Measurements from ENCODE around the gene PTPRG. TPM values are rescaled to one million over a fixed set of nuclear protein-coding genes. Genes with fewer than 3 reads are reported as not detected.

The PTPRG gene
- total RNA-seq, 2 experiments from 2014 or later: 0.13 to 0.15 TPM

DNA sequence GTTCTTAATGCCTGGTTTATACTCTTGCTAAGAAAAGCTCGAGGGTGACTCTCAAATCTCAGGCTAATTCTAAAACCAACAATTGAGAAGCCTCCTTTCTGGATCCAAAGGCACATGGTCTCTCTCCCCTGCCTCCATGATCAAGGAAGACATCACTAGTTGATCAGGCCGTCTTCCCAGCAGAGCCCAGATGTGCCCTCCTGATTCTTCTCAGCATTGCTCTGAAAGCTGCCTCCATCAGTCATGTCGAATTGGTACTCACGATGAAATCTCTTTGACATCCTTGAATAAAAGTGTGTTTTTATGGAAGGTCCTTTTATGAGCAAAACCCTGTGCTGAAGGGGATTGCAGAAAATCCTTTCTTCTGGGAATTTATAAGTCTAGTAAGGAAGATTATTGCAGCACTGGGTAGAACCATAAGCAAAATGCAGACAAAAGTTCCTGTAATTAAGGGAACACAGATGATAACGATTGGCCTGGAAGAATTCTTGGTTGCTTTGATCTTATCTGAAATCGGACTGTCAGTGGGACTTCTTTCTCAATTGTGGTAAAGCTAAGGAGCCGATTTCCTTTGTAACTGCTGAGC, 345.9 kb downstream of the PTPRG start:
- Mint-ChIP-seq H3K4me3 (no peak overlapping the region), H3K4me1 (no peaks in the 10 kb centered on the region), H3K9me3 (no peaks in the 10 kb centered on the region), H3K36me3 (ENCODE audit: low read depth) (no peaks in the 10 kb centered on the region), H3K27ac (no peak overlapping the region), H3K27me3 (no peaks in the 10 kb centered on the region)
- DNase-seq: no peak
- ChIA-PET POLR2A (no interaction called here), CTCF (no interaction called here)

DNA sequence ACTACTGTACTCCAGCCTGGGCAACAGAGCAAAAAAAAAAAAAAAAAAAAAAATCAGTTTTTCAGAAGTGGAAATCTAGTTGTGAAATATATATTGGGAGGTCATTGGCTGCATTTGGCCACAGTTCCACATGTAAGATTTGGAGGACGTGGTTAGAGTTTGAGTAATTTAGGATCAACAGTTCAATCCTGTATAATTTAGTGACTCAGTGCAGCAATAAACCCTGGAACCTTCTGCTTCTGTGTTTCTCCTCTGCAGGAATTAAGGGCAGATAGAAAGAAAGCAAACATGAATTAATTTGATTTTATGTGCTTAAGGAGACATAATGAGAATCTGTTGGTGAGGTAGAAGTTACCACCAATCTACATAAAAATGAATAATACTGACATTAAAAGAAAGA, 347.0 kb downstream of the PTPRG start:
- H3K27ac Mint-ChIP-seq: no peak overlapping the region
- no peaks in the 10 kb centered on the region for H3K36me3 Mint-ChIP-seq (ENCODE audit: low read depth)
- CTCF ChIA-PET: no interaction called here
- no peaks in the 10 kb centered on the region for H3K27me3 Mint-ChIP-seq
- DNase-seq: no peak
- no peak overlapping the region for H3K4me3 Mint-ChIP-seq
- H3K9me3 Mint-ChIP-seq: no peaks in the 10 kb centered on the region
- POLR2A ChIA-PET: no interaction called here
- H3K4me1 Mint-ChIP-seq: no peaks in the 10 kb centered on the region

DNA sequence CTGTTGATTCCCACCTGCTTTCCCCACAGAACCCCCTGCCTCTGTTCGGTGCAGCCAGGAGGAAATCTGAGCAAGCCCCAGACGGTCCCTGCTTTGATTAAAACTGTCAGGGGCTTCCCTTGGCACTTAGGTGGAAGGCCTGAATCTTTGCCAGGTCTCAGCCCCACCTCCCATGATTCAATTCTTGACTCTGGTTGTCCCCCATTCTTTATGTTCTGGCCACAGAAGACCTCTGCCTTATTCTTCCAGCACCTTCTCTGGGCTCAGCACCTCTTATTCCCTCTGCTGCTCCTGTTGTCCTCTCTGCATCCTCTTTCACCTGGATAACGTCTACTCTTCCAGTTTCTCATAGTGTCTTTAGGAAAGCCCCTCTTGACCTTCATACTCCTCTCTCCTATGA, 349.4 kb downstream of the PTPRG start:
- Mint-ChIP-seq H3K4me1 (no peaks in the 10 kb centered on the region), H3K36me3 (ENCODE audit: low read depth) (no peaks in the 10 kb centered on the region), H3K4me3 (no peak overlapping the region), H3K9me3 (peaks cover 4% of the 10 kb centered on the region), H3K27me3 (no peaks in the 10 kb centered on the region), H3K27ac (no peak overlapping the region)
- CTCF ChIA-PET: no interaction called here
- DNase-seq: no peak
- POLR2A ChIA-PET: no interaction called here

DNA sequence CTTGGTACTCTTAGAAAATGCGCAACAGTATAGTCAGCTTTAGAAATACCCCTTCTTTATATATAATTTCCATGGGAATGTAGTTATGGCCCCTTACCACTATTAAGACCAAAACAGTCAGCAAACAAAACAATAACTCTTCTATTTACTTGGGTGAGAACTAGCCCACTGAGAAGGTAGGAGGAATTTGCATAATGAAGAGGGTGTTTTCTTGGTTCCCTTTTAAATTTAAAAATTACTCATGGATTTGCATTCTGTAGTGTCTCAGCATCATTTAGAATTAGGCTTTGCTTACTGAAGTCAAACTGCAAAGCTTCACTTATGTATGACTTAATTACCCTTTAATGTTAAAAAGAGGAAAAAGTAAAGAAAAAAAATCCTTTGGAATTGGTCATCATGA, 350.8 kb downstream of the PTPRG start:
- H3K27ac Mint-ChIP-seq: no peak overlapping the region
- no peaks in the 10 kb centered on the region for H3K4me1 Mint-ChIP-seq
- POLR2A ChIA-PET: no interaction called here
- no peak overlapping the region for H3K4me3 Mint-ChIP-seq
- no peak for DNase-seq
- no peaks in the 10 kb centered on the region for H3K27me3 Mint-ChIP-seq
- CTCF ChIA-PET: no interaction called here
- H3K36me3 Mint-ChIP-seq (ENCODE audit: low read depth): no peaks in the 10 kb centered on the region
- H3K9me3 Mint-ChIP-seq: peaks cover 4% of the 10 kb centered on the region

DNA sequence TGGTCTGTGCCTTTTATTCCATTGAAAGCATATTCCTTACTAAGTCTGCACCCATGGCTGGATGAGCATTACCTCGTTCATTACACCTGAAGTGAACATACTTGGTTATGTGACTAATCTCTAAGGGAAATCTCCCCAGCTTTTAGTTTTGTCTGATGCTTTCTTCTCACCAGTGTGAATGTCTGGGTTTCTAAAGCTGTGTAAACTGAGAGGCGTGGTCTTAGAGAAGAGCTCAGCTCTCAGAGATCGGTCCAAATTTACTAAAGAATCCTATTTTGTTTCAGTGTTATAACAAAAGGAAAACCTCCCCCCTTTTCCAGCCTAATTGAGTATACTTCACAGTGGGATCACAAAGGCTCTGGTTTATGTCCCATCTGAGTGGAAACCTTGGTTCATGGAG, 352.3 kb downstream of the PTPRG start:
- Mint-ChIP-seq H3K36me3 (ENCODE audit: low read depth) (no peaks in the 10 kb centered on the region), H3K9me3 (peaks cover 4% of the 10 kb centered on the region), H3K27me3 (no peaks in the 10 kb centered on the region), H3K4me3 (no peak overlapping the region), H3K4me1 (no peaks in the 10 kb centered on the region), H3K27ac (no peak overlapping the region)
- CTCF ChIA-PET: no interaction called here
- POLR2A ChIA-PET: no interaction called here
- DNase-seq: no peak

DNA sequence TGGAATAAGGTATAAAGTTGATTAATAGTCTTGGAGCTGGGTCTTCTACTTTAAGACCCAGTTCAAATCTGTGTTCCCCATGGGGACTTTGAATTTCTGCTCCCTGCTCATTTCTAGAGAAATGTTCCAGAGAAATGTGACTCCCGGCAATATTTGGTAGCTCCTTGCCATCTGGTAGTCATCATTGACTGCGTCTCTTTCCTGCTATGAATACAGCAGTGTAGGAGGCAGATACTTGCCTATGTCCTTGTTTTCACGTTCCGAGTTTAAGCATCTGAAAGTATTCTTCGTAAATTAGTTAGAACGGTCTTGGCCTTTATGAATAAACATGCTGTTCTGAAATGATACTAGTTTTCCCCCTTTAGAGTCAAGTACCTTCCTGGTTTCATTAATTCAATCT, 352.9 kb downstream of the PTPRG start:
- H3K4me1 Mint-ChIP-seq: no peaks in the 10 kb centered on the region
- POLR2A ChIA-PET: no interaction called here
- no peak overlapping the region for H3K4me3 Mint-ChIP-seq
- CTCF ChIA-PET: no interaction called here
- H3K27ac Mint-ChIP-seq: no peak overlapping the region
- H3K9me3 Mint-ChIP-seq: peaks cover 4% of the 10 kb centered on the region
- no peak for DNase-seq
- no peaks in the 10 kb centered on the region for H3K36me3 Mint-ChIP-seq (ENCODE audit: low read depth)
- H3K27me3 Mint-ChIP-seq: no peaks in the 10 kb centered on the region

DNA sequence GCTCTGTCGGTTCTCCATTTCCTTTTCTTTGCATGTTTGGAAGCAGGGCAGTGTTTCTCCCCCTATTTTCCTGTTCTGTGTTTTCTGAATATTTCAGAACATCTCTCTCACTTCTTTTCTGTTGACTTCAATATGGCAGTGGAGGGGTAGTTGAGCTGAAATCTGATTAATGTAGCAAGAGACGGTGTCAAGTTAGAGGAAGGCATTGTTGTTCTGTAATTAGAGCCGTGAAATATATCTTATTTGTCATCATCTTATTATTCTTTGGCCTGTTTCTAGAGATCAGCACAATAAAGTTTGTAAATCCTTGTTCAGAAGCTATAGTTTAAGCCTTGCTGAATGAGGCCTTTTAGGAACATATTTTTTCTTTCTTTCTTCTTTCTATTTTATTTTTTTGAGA, 353.9 kb downstream of the PTPRG start:
- no peak for DNase-seq
- CTCF ChIA-PET: no interaction called here
- Mint-ChIP-seq H3K4me3 (no peak overlapping the region), H3K9me3 (peaks cover 4% of the 10 kb centered on the region), H3K4me1 (no peaks in the 10 kb centered on the region), H3K27me3 (no peaks in the 10 kb centered on the region), H3K36me3 (ENCODE audit: low read depth) (no peaks in the 10 kb centered on the region), H3K27ac (no peak overlapping the region)
- POLR2A ChIA-PET: no interaction called here

DNA sequence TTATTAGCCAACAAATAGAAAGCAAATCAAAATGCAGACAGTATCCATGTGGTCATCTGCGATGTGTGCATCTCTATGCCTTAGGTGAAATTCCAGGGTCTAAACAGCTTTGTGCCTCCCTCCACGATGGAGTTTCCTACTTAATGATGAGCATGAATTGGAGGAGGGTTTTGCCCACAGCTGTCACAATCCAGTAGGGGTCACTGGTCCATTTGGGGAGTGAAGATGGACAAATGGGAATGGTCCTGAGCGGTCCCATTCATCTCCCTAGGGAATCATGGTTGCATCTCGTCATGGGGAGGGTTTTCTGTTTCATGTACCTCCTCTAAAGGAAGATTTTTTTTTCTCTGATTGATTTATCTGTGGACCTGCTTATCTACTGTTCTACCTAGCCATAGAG, 358.0 kb downstream of the PTPRG start:
- no peaks in the 10 kb centered on the region for H3K4me1 Mint-ChIP-seq

DNA sequence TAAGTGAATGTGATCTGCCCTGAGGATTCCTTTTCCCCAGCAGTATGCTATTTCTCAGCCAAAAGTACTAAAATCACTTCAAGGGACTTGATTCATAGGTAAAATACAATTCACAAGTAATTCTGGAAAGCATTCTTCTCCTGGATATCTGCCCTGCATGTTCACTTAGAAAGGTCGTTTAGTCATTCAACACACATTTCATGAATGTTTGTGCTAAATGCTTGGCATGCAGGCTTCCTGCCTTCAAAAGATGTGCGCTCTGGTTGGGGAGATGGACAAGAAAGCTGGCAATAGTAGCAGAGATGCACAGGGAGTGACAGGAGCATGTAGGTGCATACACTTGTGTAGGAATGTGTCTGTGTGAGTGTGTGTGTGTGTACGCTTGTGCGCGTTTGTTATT, 360.7 kb downstream of the PTPRG start:
- Mint-ChIP-seq H3K4me1 (no peaks in the 10 kb centered on the region), H3K27ac (no peak overlapping the region), H3K4me3 (no peak overlapping the region), H3K36me3 (ENCODE audit: low read depth) (no peaks in the 10 kb centered on the region), H3K9me3 (no peaks in the 10 kb centered on the region), H3K27me3 (no peaks in the 10 kb centered on the region)
- POLR2A ChIA-PET: no interaction called here
- DNase-seq: no peak
- CTCF ChIA-PET: no interaction called here

More for the DNA sequence above, 358.0 kb downstream of the PTPRG start:
- Mint-ChIP-seq H3K27me3 (no peaks in the 10 kb centered on the region), H3K9me3 (peaks cover 2% of the 10 kb centered on the region), H3K36me3 (ENCODE audit: low read depth) (no peaks in the 10 kb centered on the region), H3K27ac (no peak overlapping the region), H3K4me3 (no peak overlapping the region)
- ChIA-PET POLR2A (no interaction called here), CTCF (no interaction called here)
- DNase-seq: no peak

DNA sequence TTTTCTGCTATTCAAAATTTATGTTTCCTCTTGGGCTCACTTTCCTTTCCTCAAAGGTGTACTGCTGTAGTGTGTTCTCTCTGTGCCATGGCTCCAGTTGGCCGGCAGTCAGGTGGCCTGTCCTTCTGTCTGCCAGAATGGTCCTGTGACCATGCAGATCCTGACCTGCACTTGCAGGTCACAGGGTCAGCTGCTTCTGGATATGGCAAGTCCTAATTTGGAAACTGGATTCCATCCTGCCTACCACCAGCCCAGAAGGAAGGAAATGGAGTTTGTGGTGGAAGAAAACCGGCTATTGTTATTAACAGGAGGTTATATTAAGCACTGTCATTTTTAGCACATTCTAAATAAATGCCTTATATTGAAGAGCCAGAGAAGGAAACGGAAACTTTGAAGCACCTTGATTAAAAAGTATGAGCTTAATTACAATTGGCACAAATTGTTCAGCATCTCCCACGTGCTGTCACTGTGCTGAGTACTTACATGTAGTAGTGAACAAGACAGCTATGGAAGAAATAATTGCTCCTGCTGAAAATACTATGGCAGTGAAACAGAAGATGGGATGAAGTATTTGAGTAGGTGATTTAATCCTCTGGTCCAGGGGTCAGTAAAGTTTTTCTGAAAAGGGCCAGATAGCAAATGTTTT, 362.8 kb downstream of the PTPRG start:
- Mint-ChIP-seq H3K36me3 (ENCODE audit: low read depth) (no peaks in the 10 kb centered on the region), H3K27ac (no peak overlapping the region), H3K4me1 (no peaks in the 10 kb centered on the region), H3K4me3 (no peak overlapping the region), H3K9me3 (no peaks in the 10 kb centered on the region), H3K27me3 (no peaks in the 10 kb centered on the region)
- DNase-seq: no peak
- ChIA-PET CTCF (no interaction called here), POLR2A (no interaction called here)

DNA sequence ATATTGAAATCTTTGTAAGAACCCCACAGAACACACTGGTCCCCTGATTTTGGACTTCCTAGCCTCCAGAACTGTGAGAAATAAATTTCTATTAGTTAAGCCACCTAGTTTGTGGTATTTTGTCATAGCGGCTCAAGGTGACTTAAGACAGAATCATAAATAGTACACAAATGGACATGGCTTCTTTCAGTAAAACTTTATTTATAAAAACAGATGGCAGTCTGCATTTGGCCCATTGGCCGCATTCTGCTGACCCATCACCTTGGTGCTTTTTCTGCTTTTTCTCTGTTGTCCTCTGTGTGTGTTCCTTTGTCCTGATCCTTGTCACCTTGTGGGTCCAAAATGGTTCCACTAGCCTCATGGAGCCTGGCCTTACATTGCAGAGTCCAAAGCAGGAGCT, 363.6 kb downstream of the PTPRG start:
- ChIA-PET CTCF (no interaction called here), POLR2A (no interaction called here)
- Mint-ChIP-seq H3K9me3 (no peaks in the 10 kb centered on the region), H3K27ac (no peak overlapping the region), H3K4me3 (no peak overlapping the region), H3K27me3 (no peaks in the 10 kb centered on the region), H3K4me1 (no peaks in the 10 kb centered on the region), H3K36me3 (ENCODE audit: low read depth) (no peaks in the 10 kb centered on the region)
- DNase-seq: no peak

DNA sequence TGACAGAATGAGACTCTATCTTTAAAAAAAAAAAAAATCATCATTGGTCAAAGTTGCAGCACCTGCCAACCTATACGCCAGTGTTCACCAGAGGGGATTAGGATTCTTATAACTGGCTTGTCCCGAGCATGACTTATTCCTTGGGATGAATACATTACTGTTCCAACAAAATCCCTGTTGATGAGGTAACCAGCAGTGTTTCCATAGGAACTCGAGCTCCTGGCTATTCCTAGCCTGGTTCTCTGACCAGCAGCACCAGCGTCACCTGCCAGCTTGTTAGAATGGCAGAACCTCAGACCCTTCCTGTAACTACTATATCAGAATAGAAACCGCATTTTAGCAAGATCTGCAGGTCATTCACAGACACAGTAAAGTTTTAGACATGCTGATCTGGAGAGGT, 364.4 kb downstream of the PTPRG start:
- H3K9me3 Mint-ChIP-seq: no peaks in the 10 kb centered on the region
- no peak overlapping the region for H3K27ac Mint-ChIP-seq
- H3K36me3 Mint-ChIP-seq (ENCODE audit: low read depth): no peaks in the 10 kb centered on the region
- ChIA-PET CTCF (no interaction called here), POLR2A (no interaction called here)
- no peak for DNase-seq
- H3K4me1 Mint-ChIP-seq: no peaks in the 10 kb centered on the region
- no peak overlapping the region for H3K4me3 Mint-ChIP-seq
- no peaks in the 10 kb centered on the region for H3K27me3 Mint-ChIP-seq

DNA sequence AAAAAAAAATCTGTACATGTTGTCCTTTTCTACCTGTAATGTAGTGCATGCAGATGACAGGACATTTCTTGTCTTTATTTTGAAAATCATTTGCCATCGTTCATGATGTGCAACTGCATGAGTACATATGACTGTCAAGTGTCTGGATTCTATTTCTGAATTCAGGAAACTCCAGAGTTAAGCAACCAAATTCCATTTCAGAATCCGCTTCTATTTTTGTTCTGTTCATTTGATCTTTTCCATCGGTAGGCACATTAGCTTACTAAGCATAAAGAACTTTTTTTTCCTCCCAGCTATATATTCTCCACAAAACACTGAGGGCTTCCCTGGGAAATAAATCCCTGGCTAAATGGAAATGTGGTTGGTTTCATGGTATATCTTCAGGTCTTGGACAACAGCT, 365.6 kb downstream of the PTPRG start:
- no peak for DNase-seq
- POLR2A ChIA-PET: no interaction called here
- H3K36me3 Mint-ChIP-seq (ENCODE audit: low read depth): no peaks in the 10 kb centered on the region
- H3K4me1 Mint-ChIP-seq: no peaks in the 10 kb centered on the region
- H3K27me3 Mint-ChIP-seq: no peaks in the 10 kb centered on the region
- no peaks in the 10 kb centered on the region for H3K9me3 Mint-ChIP-seq
- H3K27ac Mint-ChIP-seq: no peak overlapping the region
- CTCF ChIA-PET: no interaction called here
- H3K4me3 Mint-ChIP-seq: no peak overlapping the region

DNA sequence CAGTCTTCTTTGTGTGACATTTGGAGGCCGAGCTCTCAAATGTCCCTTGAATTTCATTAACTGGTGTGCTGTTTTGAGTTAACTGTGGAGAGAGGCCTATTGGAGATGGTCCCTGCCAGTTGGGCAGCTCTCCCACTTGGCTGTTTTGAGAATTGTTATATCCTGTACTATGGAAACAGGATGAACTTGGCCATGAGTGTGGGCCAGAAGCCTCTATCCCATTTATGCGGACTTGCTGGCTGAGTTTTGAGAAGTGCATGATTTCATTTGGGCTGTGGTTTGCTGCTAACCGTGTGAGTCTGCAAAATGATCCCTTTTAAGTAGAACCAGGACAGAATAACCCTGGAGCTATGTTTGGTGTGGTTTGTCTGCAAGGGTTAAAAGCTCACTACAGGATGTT, 366.0 kb downstream of the PTPRG start:
- H3K9me3 Mint-ChIP-seq: no peaks in the 10 kb centered on the region
- H3K36me3 Mint-ChIP-seq (ENCODE audit: low read depth): no peaks in the 10 kb centered on the region
- DNase-seq: no peak
- ChIA-PET CTCF (interaction anchor here (1.2 kb wide), 1 partner anchor 9 kb away, joined by 5 read pairs; no protein-coding TSS in a partner anchor), POLR2A (no interaction called here)
- H3K27ac Mint-ChIP-seq: no peak overlapping the region
- H3K27me3 Mint-ChIP-seq: no peaks in the 10 kb centered on the region
- no peak overlapping the region for H3K4me3 Mint-ChIP-seq
- no peaks in the 10 kb centered on the region for H3K4me1 Mint-ChIP-seq

Data from activated CD4-positive, alpha-beta memory T cell treated with anti-CD3 and anti-CD28 coated beads, Interleukin-2, amount 10 ng/mL, durations not matched to agents 7 days and 5 days (primary cell).